B cell (primary cell): ENCODE data around the gene MAPKAP1. TPM values are rescaled to one million over a fixed set of nuclear protein-coding genes. Genes with fewer than 3 reads are reported as not detected.

Experiments
- ATAC-seq: fragments of 200-7000 bp; cut with Tn5 transposase; one replicate; pipeline ENCODE4 v1.10.0; 2021; ENCODE audit warnings: low read depth, mild to moderate bottlenecking, moderate number of reproducible peaks, moderate library complexity
- CTCF ChIA-PET: fragments of 350-600 bp; sonication (Branson Sonifier 250); formaldehyde crosslinking; loops from one replicate; lab custom pipeline; 2021; ENCODE audit warnings: antibody characterized with exemption, inconsistent platforms; lab: Charles Lee
- POLR2A ChIA-PET: fragments of 350-600 bp; sonication (Branson Sonifier 250); formaldehyde crosslinking; loops from one replicate; lab custom pipeline; 2021; ENCODE audit warnings: antibody characterized with exemption; lab: Charles Lee
- DNase-seq: peaks from one replicate; pipeline ENCODE4 v3.0.0; 2013
- H2AFZ ChIP-seq: 2 replicates; pipeline ENCODE4 v1.6.1; 2012; ENCODE audit warnings: mild to moderate bottlenecking, low read depth, low read length; ENCODE audit not compliant: insufficient read depth, poor library complexity, severe bottlenecking
- H3K27ac ChIP-seq, 2 donors: 1 replicate in 1 of 2; 2 replicates in 1 of 2; pipeline ENCODE4 v1.5.1; 2012 to 2013; ENCODE audit warnings: low read length in 2 of 2, mild to moderate bottlenecking in 2 of 2, moderate library complexity in 1 of 2
- H3K27me3 ChIP-seq, 4 experiments: fragments of 200-600 bp in 1 of 4; sonication (generic) in 1 of 4; replicated peaks in 1 of 4; 1 replicate in 2 of 4; 2 replicates in 2 of 4; pipeline versions ENCODE4 v1.6.1 to v1.7.0; 2013 to 2016; ENCODE audit warnings: low read length in 3 of 4, mild to moderate bottlenecking in 2 of 4, mixed read lengths in 1 of 4, moderate library complexity in 1 of 4; ENCODE audit not compliant: insufficient read depth in 4 of 4, control insufficient read depth in 3 of 4; ENCODE audit errors: control extremely low read depth in 1 of 4
- H3K36me3 ChIP-seq, 2 experiments: replicated peaks in 1 of 2; 1 replicate in 1 of 2; 2 replicates in 1 of 2; pipeline versions ENCODE4 v1.6.1 to v1.7.1; 2013; ENCODE audit warnings: low read length in 1 of 2; ENCODE audit not compliant: insufficient read depth in 2 of 2, control insufficient read depth in 1 of 2; ENCODE audit errors: control extremely low read depth in 1 of 2, extremely low read depth in 1 of 2
- H3K4me1 ChIP-seq, 2 donors: fragments of 200-600 bp in 1 of 2; sonication (generic) in 1 of 2; 1 replicate in 1 of 2; 2 replicates in 1 of 2; pipeline versions ENCODE4 v1.5.1 to v1.6.1; 2013 to 2017; ENCODE audit warnings: low read length in 2 of 2; ENCODE audit not compliant: control insufficient read depth in 2 of 2, insufficient read depth in 2 of 2
- H3K4me2 ChIP-seq: replicated peaks from 2 replicates; pipeline ENCODE3; 2012; ENCODE audit warnings: mild to moderate bottlenecking, low read depth, low read length; ENCODE audit not compliant: poor library complexity, severe bottlenecking
- H3K4me3 ChIP-seq, 5 experiments: fragments of 200-600 bp in 1 of 5; sonication (generic) in 1 of 5; 1 replicate in 3 of 5; 2 replicates in 2 of 5; pipeline versions ENCODE4 v1.5.1 to v1.7.0; 2011 to 2016; ENCODE audit warnings: low read length in 4 of 5, mild to moderate bottlenecking in 4 of 5, low read depth in 2 of 5, control low read depth in 1 of 5, moderate library complexity in 1 of 5; ENCODE audit not compliant: insufficient read depth in 1 of 5; ENCODE audit errors: control extremely low read depth in 1 of 5, extremely low read depth in 1 of 5
- H3K79me2 ChIP-seq: fragments of 200-600 bp; sonication (generic); one replicate; pipeline ENCODE4 v1.6.0; 2016; ENCODE audit warnings: low read length; ENCODE audit not compliant: control insufficient read depth, insufficient read depth
- H3K9ac ChIP-seq: fragments of 200-600 bp; sonication (generic); 2 replicates; pipeline ENCODE4 v1.6.1; 2017; ENCODE audit warnings: mild to moderate bottlenecking, low read length, moderate library complexity
- H3K9me3 ChIP-seq, 3 donors: one replicate each; pipeline versions ENCODE4 v1.6.1 to v1.7.1; 2013; ENCODE audit warnings: low read length in 2 of 3; ENCODE audit not compliant: control insufficient read depth in 2 of 3, insufficient read depth in 1 of 3; ENCODE audit errors: control extremely low read depth in 1 of 3
- H4K20me1 ChIP-seq: 2 replicates; pipeline ENCODE4 v1.6.0; 2012; ENCODE audit warnings: mild to moderate bottlenecking, low read length; ENCODE audit not compliant: insufficient read depth, control insufficient read depth, poor library complexity, severe bottlenecking
- H3K27ac Mint-ChIP-seq: one replicate; pipeline ENCODE4 v1.8.0; 2021; ENCODE audit warnings: mixed read lengths
- H3K27me3 Mint-ChIP-seq: one replicate; pipeline ENCODE4 v1.8.0; 2021; ENCODE audit warnings: mixed read lengths
- H3K4me1 Mint-ChIP-seq: one replicate; pipeline ENCODE4 v1.8.0; 2021; ENCODE audit warnings: mixed read lengths
- H3K4me3 Mint-ChIP-seq: one replicate; pipeline ENCODE4 v1.8.0; 2021; ENCODE audit warnings: mixed read lengths
- H3K9me3 Mint-ChIP-seq: one replicate; pipeline ENCODE4 v1.8.0; 2022; ENCODE audit warnings: mixed read lengths; ENCODE audit not compliant: insufficient read depth
- EZH2 ChIP-seq: IDR thresholded peaks from 2 replicates; pipeline ENCODE4 v1.6.1; 2012; ENCODE audit warnings: borderline replicate concordance, low read depth, mild to moderate bottlenecking, moderate library complexity, low read length; ENCODE audit not compliant: insufficient read depth, poor library complexity, severe bottlenecking
- WGBS: methylation state at CpG from one replicate; pipeline ENCODE4 v1.1.5; 2013; ENCODE audit warnings: missing lambda C conversion rate; ENCODE audit not compliant: insufficient coverage; 5-methylcytosine and 5-hydroxymethylcytosine counted together
- intact Hi-C: fragments of 100-400 bp; cut with micrococcal nuclease; formaldehyde crosslinking; loops from one replicate; pipeline ENCODE4 v1.10.0; 2022
- polyA plus RNA-seq: library from polyadenylated mRNA; depleted of rRNA; stranded (reverse); fragments of >200 nt; gene quantifications from 2 replicates; pipeline ENCODE4 v1.2.3, GENCODE V29; 2012
- total RNA-seq, 2 donors: library from RNA; stranded (reverse); fragments of 120-200 nt in 1 of 2; gene quantifications; 1 replicate in 1 of 2; 2 replicates in 1 of 2; pipeline versions ENCODE4 v1.2.3 to v1.2.4, GENCODE V29; 2013 to 2022
- TF ChIP-seq, protein P1 (sequence below): fragments of 200-600 bp; IDR thresholded peaks from one replicate; pipeline ENCODE4 v1.8.0; 2022; ENCODE audit warnings: antibody characterized with exemption, mild to moderate bottlenecking

The MAPKAP1 gene
- total and polyA plus RNA-seq, 2 donors (not counting 1 experiment from before 2014, with no cell fraction given): 51.6 to 62.4 TPM

DNA sequence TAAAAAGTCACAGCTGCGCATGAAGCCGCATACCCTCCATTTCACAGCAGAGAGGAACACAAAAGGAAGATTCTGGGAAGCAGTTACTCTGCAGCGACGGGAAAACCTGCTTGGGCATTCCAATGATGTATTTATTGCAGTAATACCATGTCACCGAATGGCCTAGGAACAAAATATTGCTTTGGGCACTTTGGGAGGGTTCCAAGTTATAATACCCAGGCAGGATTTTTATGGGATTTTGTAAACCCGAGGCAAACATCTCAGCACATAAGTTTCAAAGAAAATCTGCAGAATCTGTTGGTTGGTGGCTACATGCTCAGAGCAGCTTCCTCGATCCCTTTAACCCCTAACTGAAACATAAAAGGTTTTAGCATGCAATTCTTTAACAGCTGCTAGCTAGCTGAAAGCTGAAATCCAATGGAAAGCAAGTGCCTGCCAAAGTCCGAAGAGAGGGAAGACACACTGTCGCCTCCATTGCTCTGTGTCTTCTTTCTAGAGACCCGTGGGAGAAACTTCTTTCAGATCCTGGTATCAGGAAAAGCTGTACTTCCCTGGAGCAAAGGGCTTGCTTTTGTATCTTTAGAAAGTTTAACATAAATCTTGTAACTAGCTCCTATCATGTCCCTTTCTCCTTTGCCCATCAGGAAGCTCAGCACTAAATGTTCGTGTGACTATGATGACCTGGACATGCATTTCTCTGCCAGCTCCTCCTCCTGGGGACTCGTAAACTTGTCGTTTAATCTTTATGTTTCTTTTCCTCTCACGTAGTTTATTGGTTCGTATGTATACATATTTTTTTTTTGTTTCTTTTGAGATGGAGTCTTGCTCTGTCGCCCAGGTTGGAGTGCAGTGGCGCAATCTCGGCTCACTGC lies 195.0 kb downstream of the MAPKAP1 start:
- ATAC-seq (no peak), DNase-seq (no peak)
- Mint-ChIP-seq H3K4me1 (peaks cover 7% of the 10 kb centered on the region), H3K9me3 (no peaks in the 10 kb centered on the region), H3K4me3 (no peak overlapping the region), H3K27ac (no peak overlapping the region), H3K27me3 (no peaks in the 10 kb centered on the region)
- WGBS: 97% methylated on average over 6 of the region's 18 CpGs
- Histone ChIP-seq H3K27ac (no peak overlapping the region), H4K20me1 (no peaks in the 10 kb centered on the region), H3K4me1 (no peaks in the 10 kb centered on the region), H3K4me2 (no peak overlapping the region), H3K4me3 (no peak overlapping the region), H3K9ac (no peak overlapping the region), H3K9me3 (no peaks in the 10 kb centered on the region), H3K79me2 (peaks cover 3% of the 10 kb centered on the region), H3K27me3 (no peaks in the 10 kb centered on the region), H2AFZ (no peak overlapping the region), H3K36me3 (no peaks in the 10 kb centered on the region)
- POLR2A ChIA-PET: no interaction called here
- TF ChIP-seq, protein P1, sequence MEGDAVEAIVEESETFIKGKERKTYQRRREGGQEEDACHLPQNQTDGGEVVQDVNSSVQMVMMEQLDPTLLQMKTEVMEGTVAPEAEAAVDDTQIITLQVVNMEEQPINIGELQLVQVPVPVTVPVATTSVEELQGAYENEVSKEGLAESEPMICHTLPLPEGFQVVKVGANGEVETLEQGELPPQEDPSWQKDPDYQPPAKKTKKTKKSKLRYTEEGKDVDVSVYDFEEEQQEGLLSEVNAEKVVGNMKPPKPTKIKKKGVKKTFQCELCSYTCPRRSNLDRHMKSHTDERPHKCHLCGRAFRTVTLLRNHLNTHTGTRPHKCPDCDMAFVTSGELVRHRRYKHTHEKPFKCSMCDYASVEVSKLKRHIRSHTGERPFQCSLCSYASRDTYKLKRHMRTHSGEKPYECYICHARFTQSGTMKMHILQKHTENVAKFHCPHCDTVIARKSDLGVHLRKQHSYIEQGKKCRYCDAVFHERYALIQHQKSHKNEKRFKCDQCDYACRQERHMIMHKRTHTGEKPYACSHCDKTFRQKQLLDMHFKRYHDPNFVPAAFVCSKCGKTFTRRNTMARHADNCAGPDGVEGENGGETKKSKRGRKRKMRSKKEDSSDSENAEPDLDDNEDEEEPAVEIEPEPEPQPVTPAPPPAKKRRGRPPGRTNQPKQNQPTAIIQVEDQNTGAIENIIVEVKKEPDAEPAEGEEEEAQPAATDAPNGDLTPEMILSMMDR: no peak
- TF ChIP-seq EZH2: no peak
- CTCF ChIA-PET: interaction anchor here (1.0 kb wide), 1 partner anchor 895 kb away, joined by 3 read pairs; no protein-coding TSS in a partner anchor
- intact Hi-C loops: no loop called here

DNA sequence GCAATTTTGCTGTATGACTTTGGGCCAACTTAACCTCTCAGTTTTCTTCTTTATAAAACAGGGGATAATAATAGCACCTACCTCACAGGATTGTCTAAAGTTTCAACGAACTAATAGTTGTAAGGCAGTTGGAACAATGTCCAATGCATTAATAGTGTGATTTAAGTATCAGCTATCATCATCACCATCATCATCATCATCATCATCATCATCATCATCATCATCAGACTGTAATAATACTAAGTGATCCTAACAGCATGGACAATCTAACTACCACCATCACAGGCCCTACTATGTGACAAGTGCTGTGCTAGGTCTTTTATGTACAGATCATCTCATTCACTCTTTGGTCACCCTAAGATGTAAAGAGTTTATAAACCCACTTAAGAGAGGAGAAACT lies 196.0 kb downstream of the MAPKAP1 start:
- Histone ChIP-seq H3K79me2 (peaks cover 4% of the 10 kb centered on the region), H3K27me3 (no peaks in the 10 kb centered on the region), H3K4me2 (no peak overlapping the region), H4K20me1 (no peaks in the 10 kb centered on the region), H3K9me3 (no peaks in the 10 kb centered on the region), H3K4me3 (no peak overlapping the region), H3K9ac (no peak overlapping the region), H3K27ac (no peak overlapping the region), H3K36me3 (peaks cover 0 to 7% of the 10 kb centered on the region in 2 experiments), H3K4me1 (no peaks in the 10 kb centered on the region), H2AFZ (no peak overlapping the region)
- no CpG with 5 or more reads among the region's 1 CpG for WGBS
- TF ChIP-seq, protein P1: no peak
- TF ChIP-seq EZH2: no peak
- Mint-ChIP-seq H3K27me3 (no peaks in the 10 kb centered on the region), H3K9me3 (no peaks in the 10 kb centered on the region), H3K4me3 (no peak overlapping the region), H3K4me1 (peaks cover 7% of the 10 kb centered on the region), H3K27ac (no peak overlapping the region)
- intact Hi-C loops: no loop called here
- ChIA-PET POLR2A (no interaction called here), CTCF (no interaction called here)
- ATAC-seq (no peak), DNase-seq (no peak)
